ENCODE measurements around the gene NEB. TPM values are rescaled to one million over a fixed set of nuclear protein-coding genes. Genes with fewer than 3 reads are reported as not detected.

NEB gene
- polyA plus RNA-seq, 1 donor from 2014 or later = 1.4 TPM

- Mint-ChIP-seq H3K4me3 (peak overlapping the region in 2 of 4 donors; percentile 34 to 38), H3K27ac (peak overlapping the region; percentile 23 to 65 (median 40)), H3K9me3 (no peaks in the 10 kb centered on the region), H3K4me1 (peaks cover 5 to 12% (median 6%) of the 10 kb centered on the region in 3 donors), H3K36me3 (no peaks in the 10 kb centered on the region), H3K27me3 (no peaks in the 10 kb centered on the region)
These were observed 208.4 kb downstream of the NEB start for GRCh38 chr2:151525821-151526373.

- Mint-ChIP-seq H3K27ac (no peak overlapping the region), H3K4me3 (no peak overlapping the region), H3K4me1 (peaks cover 5 to 12% (median 6%) of the 10 kb centered on the region in 3 donors), H3K9me3 (no peaks in the 10 kb centered on the region), H3K27me3 (no peaks in the 10 kb centered on the region), H3K36me3 (no peaks in the 10 kb centered on the region)
These were observed 210.4 kb downstream of the NEB start for GRCh38 chr2:151523850-151524249.

- H3K27ac Mint-ChIP-seq = no peak overlapping the region
- H3K9me3 Mint-ChIP-seq = no peaks in the 10 kb centered on the region
- H3K36me3 Mint-ChIP-seq = no peaks in the 10 kb centered on the region
- peaks cover 5 to 12% (median 6%) of the 10 kb centered on the region in 3 donors for H3K4me1 Mint-ChIP-seq
- no peaks in the 10 kb centered on the region for H3K27me3 Mint-ChIP-seq
- H3K4me3 Mint-ChIP-seq = no peak overlapping the region
These were observed 211.7 kb downstream of the NEB start for GRCh38 chr2:151522556-151522955.

- Mint-ChIP-seq H3K36me3 (no peaks in the 10 kb centered on the region), H3K4me3 (no peak overlapping the region), H3K27me3 (no peaks in the 10 kb centered on the region), H3K4me1 (peaks cover 1 to 6% (median 3%) of the 10 kb centered on the region in 3 donors), H3K27ac (no peak overlapping the region), H3K9me3 (no peaks in the 10 kb centered on the region)
These were observed 213.3 kb downstream of the NEB start for GRCh38 chr2:151520976-151521375.

- Mint-ChIP-seq H3K4me3 (no peak overlapping the region), H3K27me3 (no peaks in the 10 kb centered on the region), H3K36me3 (no peaks in the 10 kb centered on the region), H3K4me1 (peaks cover 0 to 1% (median 0%) of the 10 kb centered on the region in 3 donors), H3K9me3 (no peaks in the 10 kb centered on the region), H3K27ac (no peak overlapping the region)
These were observed 215.5 kb downstream of the NEB start for GRCh38 chr2:151518802-151519201.

- H3K27ac Mint-ChIP-seq = no peak overlapping the region
- no peaks in the 10 kb centered on the region for H3K9me3 Mint-ChIP-seq
- peaks cover 5% of the 10 kb centered on the region for H3K36me3 Mint-ChIP-seq
- H3K27me3 Mint-ChIP-seq = no peaks in the 10 kb centered on the region
- H3K4me1 Mint-ChIP-seq = no peaks in the 10 kb centered on the region
- H3K4me3 Mint-ChIP-seq = no peak overlapping the region
These were observed 225.8 kb downstream of the NEB start for GRCh38 chr2:151508519-151508918.

GRCh38 chr2:151506170-151506569 lies 228.1 kb downstream of the NEB start:
- Mint-ChIP-seq H3K27me3 (no peaks in the 10 kb centered on the region), H3K9me3 (no peaks in the 10 kb centered on the region), H3K4me3 (no peak overlapping the region), H3K36me3 (no peaks in the 10 kb centered on the region), H3K4me1 (no peaks in the 10 kb centered on the region), H3K27ac (no peak overlapping the region)

GRCh38 chr2:151498178-151498577 lies 236.1 kb downstream of the NEB start:
- Mint-ChIP-seq H3K9me3 (no peaks in the 10 kb centered on the region), H3K36me3 (no peaks in the 10 kb centered on the region), H3K4me1 (no peaks in the 10 kb centered on the region), H3K27ac (no peak overlapping the region), H3K27me3 (no peaks in the 10 kb centered on the region), H3K4me3 (no peak overlapping the region)

- Mint-ChIP-seq H3K36me3 (peaks cover 4% of the 10 kb centered on the region), H3K9me3 (no peaks in the 10 kb centered on the region), H3K27me3 (no peaks in the 10 kb centered on the region), H3K4me1 (no peaks in the 10 kb centered on the region), H3K4me3 (no peak overlapping the region), H3K27ac (no peak overlapping the region)
These were observed 242.8 kb downstream of the NEB start for GRCh38 chr2:151491496-151491895.

GRCh38 chr2:151490276-151490675 lies 244.0 kb downstream of the NEB start:
- H3K27me3 Mint-ChIP-seq = no peaks in the 10 kb centered on the region
- peaks cover 0 to 8% (median 6%) of the 10 kb centered on the region in 3 donors for H3K9me3 Mint-ChIP-seq
- H3K4me3 Mint-ChIP-seq = no peak overlapping the region
- peaks cover 0 to 4% (median 3%) of the 10 kb centered on the region in 3 donors for H3K4me1 Mint-ChIP-seq
- H3K36me3 Mint-ChIP-seq = peaks cover 10% of the 10 kb centered on the region
- H3K27ac Mint-ChIP-seq = no peak overlapping the region

GRCh38 chr2:151486053-151486452 lies 248.2 kb downstream of the NEB start:
- peaks cover 20% of the 10 kb centered on the region for H3K36me3 Mint-ChIP-seq
- H3K4me3 Mint-ChIP-seq = peak overlapping the region in 1 of 4 donors; percentile 2
- no peaks in the 10 kb centered on the region for H3K27me3 Mint-ChIP-seq
- H3K27ac Mint-ChIP-seq = no peak overlapping the region
- H3K9me3 Mint-ChIP-seq = peaks cover 0 to 9% (median 6%) of the 10 kb centered on the region in 3 donors
- H3K4me1 Mint-ChIP-seq = peaks cover 0 to 5% (median 3%) of the 10 kb centered on the region in 3 donors

GRCh38 chr2:151484100-151484499 lies 250.2 kb downstream of the NEB start:
- Mint-ChIP-seq H3K36me3 (peaks cover 20% of the 10 kb centered on the region), H3K4me3 (no peak overlapping the region), H3K9me3 (peaks cover 0 to 9% (median 6%) of the 10 kb centered on the region in 3 donors), H3K27ac (no peak overlapping the region), H3K27me3 (no peaks in the 10 kb centered on the region), H3K4me1 (peaks cover 0 to 5% (median 3%) of the 10 kb centered on the region in 3 donors)

- peaks cover 0 to 9% (median 6%) of the 10 kb centered on the region in 3 donors for H3K9me3 Mint-ChIP-seq
- peaks cover 0 to 5% (median 3%) of the 10 kb centered on the region in 3 donors for H3K4me1 Mint-ChIP-seq
- peaks cover 24% of the 10 kb centered on the region for H3K36me3 Mint-ChIP-seq
- no peak overlapping the region for H3K4me3 Mint-ChIP-seq
- no peaks in the 10 kb centered on the region for H3K27me3 Mint-ChIP-seq
- H3K27ac Mint-ChIP-seq = no peak overlapping the region
These were observed 250.7 kb downstream of the NEB start for GRCh38 chr2:151483546-151483945.

GRCh38 chr2:151482171-151482725 lies 252.0 kb downstream of the NEB start:
- Mint-ChIP-seq H3K27me3 (no peaks in the 10 kb centered on the region), H3K27ac (no peak overlapping the region), H3K9me3 (peaks cover 0 to 9% (median 6%) of the 10 kb centered on the region in 3 donors), H3K4me1 (peaks cover 0 to 5% (median 3%) of the 10 kb centered on the region in 3 donors), H3K4me3 (no peak overlapping the region), H3K36me3 (peaks cover 24% of the 10 kb centered on the region)

- Mint-ChIP-seq H3K4me1 (peaks cover 0 to 5% (median 3%) of the 10 kb centered on the region in 3 donors), H3K4me3 (no peak overlapping the region), H3K36me3 (peaks cover 24% of the 10 kb centered on the region), H3K27me3 (no peaks in the 10 kb centered on the region), H3K9me3 (peaks cover 0 to 9% (median 6%) of the 10 kb centered on the region in 3 donors), H3K27ac (no peak overlapping the region)
These were observed 252.5 kb downstream of the NEB start for GRCh38 chr2:151481744-151482143.

- H3K4me1 Mint-ChIP-seq = peaks cover 0 to 2% (median 1%) of the 10 kb centered on the region in 3 donors
- H3K9me3 Mint-ChIP-seq = no peaks in the 10 kb centered on the region
- H3K36me3 Mint-ChIP-seq = peaks cover 20% of the 10 kb centered on the region
These were observed 256.3 kb downstream of the NEB start for GRCh38 chr2:151478011-151478410.

More at GRCh38 chr2:151478011-151478410, 256.3 kb downstream of the NEB start:
- H3K27me3 Mint-ChIP-seq = no peaks in the 10 kb centered on the region
- H3K4me3 Mint-ChIP-seq = no peak overlapping the region
- no peak overlapping the region for H3K27ac Mint-ChIP-seq
